Placental epithelial cell (primary cell): ENCODE measurements around the gene MRPL51. TPM values are rescaled to one million over a fixed set of nuclear protein-coding genes. Genes with fewer than 3 reads are reported as not detected.

Source experiments
- total RNA-seq: library from RNA; depleted of rRNA; stranded (reverse); fragments of >200 nt; gene quantifications from 2 replicates; pipeline ENCODE4 v1.2.3, GENCODE V29; 2012

The MRPL51 gene
- 90.7 and 115 TPM in 2 replicates for total RNA-seq

DNA sequence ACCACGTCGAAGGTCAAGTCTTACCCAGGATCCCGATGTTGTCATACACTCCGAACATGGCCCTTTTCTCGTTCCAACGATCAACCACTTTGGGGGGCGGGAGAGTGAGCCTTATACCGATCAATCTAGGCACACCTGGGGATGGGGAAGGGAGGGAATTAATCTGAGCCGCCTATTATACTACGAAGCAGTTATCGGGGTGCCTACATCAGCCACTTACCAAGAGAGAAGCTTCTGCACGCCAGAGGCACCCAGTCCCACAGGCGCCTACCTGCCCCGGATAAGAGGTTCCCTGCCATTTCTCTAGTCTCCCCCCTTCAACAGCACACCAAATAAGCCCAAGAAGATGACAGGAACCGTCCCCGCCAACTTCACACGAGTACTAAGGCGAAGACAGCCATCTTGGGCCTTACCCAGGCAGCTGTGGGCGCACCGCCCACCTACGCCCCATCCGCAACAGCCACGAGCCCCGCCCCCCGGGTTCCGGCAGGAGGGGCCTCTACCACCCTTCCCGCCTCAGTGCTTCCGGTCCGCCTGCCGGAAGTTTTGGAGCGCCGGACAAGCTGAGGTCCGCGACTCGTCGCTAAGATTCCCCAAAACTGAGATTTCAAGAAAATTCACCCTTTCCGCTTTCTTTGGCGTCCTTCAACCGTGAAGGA, at the start of gene MRPL51:
TSS of gene MRPL51 (minus strand) at position 425 of the 659 bp plus-strand sequence. CDS start at position 299, 126 bp downstream.

DNA sequence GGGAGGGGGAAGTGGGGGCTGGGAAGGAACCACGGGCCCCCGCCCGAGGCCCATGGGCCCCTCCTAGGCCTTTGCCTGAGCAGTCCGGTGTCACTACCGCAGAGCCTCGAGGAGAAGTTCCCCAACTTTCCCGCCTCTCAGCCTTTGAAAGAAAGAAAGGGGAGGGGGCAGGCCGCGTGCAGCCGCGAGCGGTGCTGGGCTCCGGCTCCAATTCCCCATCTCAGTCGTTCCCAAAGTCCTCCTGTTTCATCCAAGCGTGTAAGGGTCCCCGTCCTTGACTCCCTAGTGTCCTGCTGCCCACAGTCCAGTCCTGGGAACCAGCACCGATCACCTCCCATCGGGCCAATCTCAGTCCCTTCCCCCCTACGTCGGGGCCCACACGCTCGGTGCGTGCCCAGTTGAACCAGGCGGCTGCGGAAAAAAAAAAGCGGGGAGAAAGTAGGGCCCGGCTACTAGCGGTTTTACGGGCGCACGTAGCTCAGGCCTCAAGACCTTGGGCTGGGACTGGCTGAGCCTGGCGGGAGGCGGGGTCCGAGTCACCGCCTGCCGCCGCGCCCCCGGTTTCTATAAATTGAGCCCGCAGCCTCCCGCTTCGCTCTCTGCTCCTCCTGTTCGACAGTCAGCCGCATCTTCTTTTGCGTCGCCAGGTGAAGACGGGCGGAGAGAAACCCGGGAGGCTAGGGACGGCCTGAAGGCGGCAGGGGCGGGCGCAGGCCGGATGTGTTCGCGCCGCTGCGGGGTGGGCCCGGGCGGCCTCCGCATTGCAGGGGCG, 41.0 kb upstream of the MRPL51 start, which contains the start of gene GAPDH:
TSS of gene GAPDH (plus strand) at position 595 of the 772 bp plus-strand sequence. CDS start 316 bp downstream, outside the sequence.

DNA sequence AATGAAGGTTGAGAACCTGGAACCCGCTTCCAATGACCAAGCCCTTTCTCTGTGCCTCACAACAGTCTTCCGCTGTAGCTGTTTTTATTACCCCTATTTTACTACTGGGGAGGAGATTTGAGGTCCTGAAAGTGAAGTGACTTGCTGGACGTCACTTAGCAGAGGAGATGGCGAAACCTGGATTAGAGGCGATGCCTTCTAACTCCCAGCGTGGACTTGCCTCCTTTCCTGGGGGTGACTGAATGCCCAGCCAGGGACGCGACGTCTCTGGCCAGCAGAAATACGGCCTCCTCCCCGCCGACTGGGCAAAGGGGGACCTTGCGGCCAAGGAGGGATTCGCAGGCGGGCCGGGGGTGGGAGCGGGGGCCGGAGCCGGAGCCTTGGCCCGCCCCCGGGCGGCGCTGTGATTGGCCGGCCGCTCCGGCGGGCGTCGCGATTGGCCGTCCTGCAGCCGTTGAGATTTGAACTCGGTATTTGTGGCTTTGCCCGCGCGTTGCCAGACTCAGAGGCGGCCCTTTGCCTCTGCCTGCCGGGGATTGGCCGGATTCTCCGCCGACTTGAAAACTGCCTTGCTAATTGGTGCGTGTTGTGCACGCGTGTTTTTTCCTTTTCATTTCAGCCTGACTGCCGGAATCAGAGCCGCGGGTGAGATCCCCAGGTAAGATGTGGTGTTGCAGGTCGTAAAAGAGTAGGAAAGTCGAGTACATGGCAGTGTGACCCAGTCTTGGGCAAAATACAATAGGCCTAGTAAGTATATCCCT, 615 bp upstream of the MRPL51 start, which contains the start of gene NCAPD2:
TSS of gene NCAPD2 (plus strand) at position 606 of the 761 bp plus-strand sequence. CDS start 997 bp downstream, outside the sequence.

DNA sequence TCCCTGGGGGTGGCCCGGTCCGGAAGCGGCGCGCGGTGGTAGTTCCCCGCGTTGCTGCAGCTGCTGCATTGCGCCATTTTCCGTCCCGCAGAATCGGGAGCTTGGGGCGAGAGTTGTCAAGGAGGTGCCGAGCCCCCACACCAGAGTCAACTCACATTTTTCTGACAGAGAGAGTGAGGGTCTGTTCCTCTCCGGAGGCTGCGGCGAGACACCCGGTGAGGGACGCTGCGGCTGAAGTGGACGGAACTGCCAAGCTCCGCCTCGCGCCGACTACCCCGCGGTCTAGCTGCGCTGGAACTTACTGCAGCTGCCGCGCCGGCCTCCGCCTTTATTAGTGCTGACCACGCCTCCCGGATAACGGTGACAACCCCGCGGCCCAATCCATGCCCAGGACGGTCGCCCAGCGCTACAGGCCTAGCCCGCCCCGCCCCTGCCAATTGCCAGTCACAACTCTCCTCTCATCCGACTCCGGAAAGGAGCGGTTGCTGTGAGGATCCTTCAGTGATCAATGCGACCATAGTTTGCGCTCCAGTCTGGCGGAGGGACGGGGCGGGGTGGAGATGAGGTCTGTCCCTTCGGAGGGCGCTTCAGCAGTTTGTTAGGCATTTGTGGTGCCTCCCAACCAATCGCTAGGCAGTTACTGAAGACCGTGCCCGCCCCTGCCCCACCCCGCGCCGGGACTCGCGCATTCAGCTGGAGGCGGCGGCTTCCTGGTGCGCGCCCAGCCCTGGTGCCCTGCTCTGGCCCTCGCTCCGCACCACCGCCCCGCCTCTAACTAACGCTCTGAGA, 22.5 kb downstream of the MRPL51 start, which contains the start of gene VAMP1:
TSS of gene VAMP1 (minus strand) at position 303 of the 789 bp plus-strand sequence. CDS start at position 157, 146 bp downstream.

DNA sequence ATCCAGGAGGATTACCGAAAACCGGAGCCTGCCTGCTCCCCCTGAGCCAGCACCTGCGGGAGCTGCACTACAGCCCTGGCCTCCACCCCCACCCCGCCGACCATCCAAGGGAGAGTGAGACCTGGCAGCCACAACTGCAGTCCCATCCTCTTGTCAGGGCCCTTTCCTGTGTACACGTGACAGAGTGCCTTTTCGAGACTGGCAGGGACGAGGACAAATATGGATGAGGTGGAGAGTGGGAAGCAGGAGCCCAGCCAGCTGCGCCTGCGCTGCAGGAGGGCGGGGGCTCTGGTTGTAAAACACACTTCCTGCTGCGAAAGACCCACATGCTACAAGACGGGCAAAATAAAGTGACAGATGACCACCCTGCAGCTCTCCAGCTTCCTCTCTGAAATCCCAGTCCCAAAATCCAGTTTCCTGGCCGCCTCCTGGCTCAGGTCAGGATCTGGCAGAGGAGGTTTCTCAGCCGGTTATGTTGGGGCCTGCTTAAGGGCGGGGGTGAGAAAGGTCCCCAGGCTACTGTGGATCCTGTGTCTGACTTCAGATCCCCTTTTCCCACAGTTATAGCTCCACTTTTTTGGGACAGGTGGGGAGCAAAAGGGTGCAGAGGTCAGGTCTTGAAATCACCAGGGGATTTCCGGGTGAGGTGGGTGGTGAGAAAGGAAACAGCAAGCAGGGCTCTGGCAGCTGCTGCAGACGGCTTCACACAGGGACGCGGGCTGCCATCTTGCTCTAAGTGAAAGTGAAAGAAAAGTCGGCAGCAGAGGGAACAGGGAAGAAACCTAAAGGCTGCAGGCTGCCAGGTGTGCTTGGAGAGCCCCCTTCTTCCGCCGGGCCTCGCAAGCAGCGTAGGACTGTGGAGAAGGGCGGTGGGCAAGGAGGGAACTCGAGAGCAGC, 41.5 kb downstream of the MRPL51 start, which contains the start of gene TAPBPL:
TSS of gene TAPBPL (plus strand) at position 695 of the 897 bp plus-strand sequence. CDS start 207 bp downstream, outside the sequence.

DNA sequence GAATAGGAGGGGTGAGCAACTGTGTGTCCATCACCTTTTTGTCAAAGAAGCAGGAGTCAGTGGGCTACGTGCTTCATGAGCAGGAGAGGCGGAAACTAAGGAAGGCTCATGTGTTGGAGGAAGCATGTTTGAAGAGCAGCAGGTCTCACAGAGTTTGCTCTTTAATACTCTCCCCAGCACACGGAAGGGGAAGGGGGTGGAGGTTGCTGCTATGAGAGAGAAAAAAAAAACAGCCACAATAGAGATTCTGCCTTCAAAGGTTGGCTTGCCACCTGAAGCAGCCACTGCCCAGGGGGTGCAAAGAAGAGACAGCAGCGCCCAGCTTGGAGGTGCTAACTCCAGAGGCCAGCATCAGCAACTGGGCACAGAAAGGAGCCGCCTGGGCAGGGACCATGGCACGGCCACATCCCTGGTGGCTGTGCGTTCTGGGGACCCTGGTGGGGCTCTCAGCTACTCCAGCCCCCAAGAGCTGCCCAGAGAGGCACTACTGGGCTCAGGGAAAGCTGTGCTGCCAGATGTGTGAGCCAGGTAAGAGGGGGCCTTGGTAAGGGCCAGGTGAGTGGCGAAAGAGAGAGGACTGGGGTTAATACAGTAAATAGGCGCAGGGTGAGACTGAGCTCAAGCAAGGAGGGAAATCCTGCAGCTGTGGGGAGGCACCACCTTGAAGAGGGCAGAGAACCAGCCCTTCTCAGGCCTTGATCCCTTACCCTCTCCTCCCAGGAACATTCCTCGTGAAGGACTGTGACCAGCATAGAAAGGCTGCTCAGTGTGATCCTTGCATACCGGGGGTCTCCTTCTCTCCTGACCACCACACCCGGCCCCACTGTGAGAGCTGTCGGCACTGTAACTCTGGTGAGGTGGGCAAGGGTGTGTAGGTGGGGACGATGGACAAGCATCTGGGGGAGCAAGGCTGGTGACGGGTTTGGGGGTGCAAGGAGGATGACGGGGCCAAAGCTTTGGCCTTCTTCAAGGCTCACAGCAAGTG, 48.1 kb downstream of the MRPL51 start, which contains the start of gene CD27:
TSS of gene CD27 (plus strand) at position 252 of the 985 bp plus-strand sequence. CDS start at position 393, 141 bp downstream.

Other genes with a start within 250 kb of the MRPL51 start
- 16.4 and 25.9 TPM in 2 replicates for gene PLEKHG6, start 182.6 kb downstream of the MRPL51 start, total RNA-seq
- 151 and 174 TPM in 2 replicates for gene TNFRSF1A, start 151.2 kb downstream of the MRPL51 start, total RNA-seq
- 47.1 and 59.2 TPM in 2 replicates for gene SCNN1A, start 117.7 kb downstream of the MRPL51 start, total RNA-seq
- gene LTBR, start 109.1 kb downstream of the MRPL51 start, total RNA-seq: 86.0 and 172 TPM in 2 replicates
- 0.33 TPM in 1 of 2 replicates, not detected in the other for gene CD27, start 48.3 kb downstream of the MRPL51 start, total RNA-seq
- gene TAPBPL, start 41.2 kb downstream of the MRPL51 start, total RNA-seq: 5.5 and 9.8 TPM in 2 replicates
- gene VAMP1, start 22.6 kb downstream of the MRPL51 start, total RNA-seq: 5.1 and 9.5 TPM in 2 replicates
- gene NCAPD2, start 840 bp upstream of the MRPL51 start, total RNA-seq: 34.5 and 62.5 TPM in 2 replicates
- 6,495 and 11,041 TPM in 2 replicates for gene GAPDH, start 41.3 kb upstream of the MRPL51 start, total RNA-seq
- 7.1 and 8.9 TPM in 2 replicates for gene IFFO1, start 62.8 kb upstream of the MRPL51 start, total RNA-seq
- gene NOP2, start 75.0 kb upstream of the MRPL51 start, total RNA-seq: 17.7 and 35.0 TPM in 2 replicates
- gene CHD4, start 114.1 kb upstream of the MRPL51 start, total RNA-seq: 221 and 313 TPM in 2 replicates
- 5.1 and 10.7 TPM in 2 replicates for gene LPAR5, start 142.7 kb upstream of the MRPL51 start, total RNA-seq
- 1.6 TPM in 1 of 2 replicates, not detected in the other for gene ACRBP, start 154.2 kb upstream of the MRPL51 start, total RNA-seq
- 47.9 and 81.7 TPM in 2 replicates for gene ING4, start 169.9 kb upstream of the MRPL51 start, total RNA-seq
- gene ZNF384, start 196.1 kb upstream of the MRPL51 start, total RNA-seq: 29.2 and 29.8 TPM in 2 replicates
- gene PIANP, start 207.6 kb upstream of the MRPL51 start, total RNA-seq: not detected in 2 replicates
- 48.4 and 50.3 TPM in 2 replicates for gene COPS7A, start 230.8 kb upstream of the MRPL51 start, total RNA-seq